AG08395 (cell line): ENCODE data around the gene MBD3L5.
"Not testable (repeated sequence)": the region's sequence is repeated elsewhere in the genome, so short reads cannot be mapped to it uniquely, and the experiment has no call there.

Source experiments
- DNase-seq: peaks from one replicate; pipeline ENCODE4 v3.0.0; 2012; ENCODE audit warnings: mixed read lengths, low spot score

Gene MBD3L5

DNA sequence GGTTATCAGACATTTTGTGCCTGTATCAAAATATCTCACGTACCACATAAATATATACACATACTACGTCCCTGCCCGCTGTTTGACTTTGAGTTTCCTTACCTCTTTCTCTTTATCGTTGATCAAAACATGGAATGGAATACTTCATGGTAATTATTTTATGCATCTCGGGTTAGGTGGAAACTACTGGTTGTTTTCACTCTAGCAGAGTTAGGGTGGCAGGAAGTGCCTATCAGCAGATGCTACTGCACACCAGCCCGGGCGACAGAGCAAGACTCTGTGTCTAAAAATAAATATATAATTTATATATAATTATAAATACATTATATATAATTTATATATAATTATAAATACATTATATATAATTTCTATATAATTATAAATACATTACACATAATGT is 22.5 kb downstream of the MBD3L5 start:
- not testable (repeated sequence) for DNase-seq

DNA sequence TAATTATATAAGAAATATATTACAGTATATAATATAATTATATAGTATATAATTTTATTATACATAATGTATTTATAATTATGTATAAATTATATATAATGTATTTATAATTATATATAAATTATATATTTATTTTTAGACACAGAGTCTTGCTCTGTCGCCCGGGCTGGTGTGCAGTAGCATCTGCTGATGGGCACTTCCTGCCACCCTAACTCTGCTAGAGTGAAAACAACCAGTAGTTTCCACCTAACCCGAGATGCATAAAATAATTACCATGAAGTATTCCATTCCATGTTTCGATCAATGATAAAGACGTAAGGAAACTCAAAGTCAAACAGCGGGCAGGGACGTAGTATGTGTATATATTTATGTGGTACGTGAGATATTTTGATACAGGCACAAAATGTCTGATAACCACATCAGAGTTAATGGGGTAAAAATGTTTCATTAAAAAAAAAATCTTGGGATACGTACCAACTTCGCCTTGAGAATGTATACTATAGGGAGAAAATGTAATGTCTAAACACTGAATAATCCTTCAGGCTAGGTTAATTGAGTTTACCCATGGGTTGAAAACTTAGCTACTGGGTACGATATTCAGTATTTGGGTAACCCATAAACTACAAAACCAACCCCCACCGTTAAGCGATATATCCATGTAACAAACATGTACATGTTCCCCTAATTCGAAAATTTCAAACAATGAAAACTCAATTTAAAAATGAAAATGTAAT is 24.4 kb downstream of the MBD3L5 start:
- not testable (repeated sequence) for DNase-seq

DNA sequence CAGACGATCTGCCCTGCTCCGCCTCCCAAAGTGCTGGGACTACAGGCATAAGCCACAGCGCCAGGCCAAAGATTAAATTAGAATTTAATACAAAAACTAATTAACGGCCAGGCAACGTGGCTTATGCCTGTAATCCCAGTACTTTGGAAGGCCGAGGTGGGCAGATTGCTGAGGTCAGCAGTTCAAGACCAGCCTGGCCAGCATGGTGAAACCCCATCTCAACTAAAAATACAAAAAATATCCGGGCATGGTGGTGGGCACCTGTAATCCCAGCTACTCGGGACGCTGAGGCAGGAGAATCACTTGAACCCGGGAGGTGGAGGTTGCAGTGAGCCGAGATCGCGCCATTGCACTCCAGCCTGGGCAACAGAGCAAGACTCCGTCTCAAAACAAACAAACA is 25.3 kb downstream of the MBD3L5 start:
- DNase-seq = not testable (repeated sequence)

DNA sequence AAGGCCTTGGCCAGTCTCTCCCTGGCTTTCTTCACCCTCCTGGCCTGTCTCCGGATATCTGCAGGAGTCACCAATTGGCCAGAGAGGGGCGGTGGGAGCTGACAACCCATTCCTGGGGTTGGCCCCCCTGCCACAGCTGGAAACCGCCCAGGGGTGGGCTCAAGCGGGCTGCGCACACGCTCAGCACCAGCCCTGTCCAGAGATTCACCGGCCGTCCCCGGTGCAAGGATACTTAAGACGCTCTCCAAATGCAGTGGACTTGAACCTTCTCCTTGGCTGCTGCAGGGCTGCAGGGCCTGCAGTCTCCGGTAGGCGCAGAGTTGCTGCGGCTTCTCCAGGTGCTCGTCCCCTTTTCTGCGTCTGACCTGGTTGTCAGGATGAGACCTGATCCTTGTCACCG is 26.0 kb downstream of the MBD3L5 start:
- not testable (repeated sequence) for DNase-seq

DNA sequence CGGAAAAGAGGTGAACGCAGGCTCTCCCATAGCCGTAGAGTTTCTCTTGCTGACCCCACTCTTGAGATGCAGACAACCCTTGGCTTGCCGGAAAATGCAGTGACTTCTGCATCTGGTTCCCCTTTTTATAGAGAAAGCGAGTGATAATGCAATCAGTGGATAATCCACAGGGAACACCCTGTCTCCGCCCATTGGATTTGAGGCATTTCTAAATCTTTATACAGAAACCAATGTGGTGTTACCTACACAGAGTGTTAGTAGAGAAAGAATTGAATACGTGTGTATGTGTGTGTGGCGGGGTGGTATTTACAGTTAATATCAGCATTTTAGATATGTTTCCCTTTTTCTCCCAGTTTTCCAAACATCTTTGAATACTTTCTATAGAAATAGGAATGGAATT is 28.2 kb downstream of the MBD3L5 start, which contains the start of gene MBD3L3:
MBD3L3 (minus strand) TSS at position 101 of the 400 bp plus-strand sequence; CDS start at position 30, 71 bp downstream.
- not testable (repeated sequence) for DNase-seq

DNA sequence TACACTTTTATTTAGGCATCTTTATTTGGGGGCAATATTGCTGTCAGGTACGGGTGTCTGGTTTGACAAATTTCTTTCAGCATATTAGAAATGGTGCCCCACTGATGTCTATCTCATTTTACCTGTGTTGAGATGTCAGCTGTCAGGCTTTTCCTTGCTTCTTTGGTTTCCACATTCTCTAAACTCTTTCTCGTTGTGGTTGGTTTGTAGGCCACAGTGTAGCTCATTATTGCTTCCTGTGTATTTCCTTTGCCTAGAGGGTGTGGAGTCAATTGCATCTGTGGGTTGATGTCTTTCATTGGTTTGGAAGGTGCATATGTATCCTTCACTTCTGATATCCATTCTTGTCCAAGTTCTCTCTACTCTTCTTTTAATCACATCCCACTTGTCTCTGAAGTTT is 29.6 kb downstream of the MBD3L5 start:
- not testable (repeated sequence) for DNase-seq

DNA sequence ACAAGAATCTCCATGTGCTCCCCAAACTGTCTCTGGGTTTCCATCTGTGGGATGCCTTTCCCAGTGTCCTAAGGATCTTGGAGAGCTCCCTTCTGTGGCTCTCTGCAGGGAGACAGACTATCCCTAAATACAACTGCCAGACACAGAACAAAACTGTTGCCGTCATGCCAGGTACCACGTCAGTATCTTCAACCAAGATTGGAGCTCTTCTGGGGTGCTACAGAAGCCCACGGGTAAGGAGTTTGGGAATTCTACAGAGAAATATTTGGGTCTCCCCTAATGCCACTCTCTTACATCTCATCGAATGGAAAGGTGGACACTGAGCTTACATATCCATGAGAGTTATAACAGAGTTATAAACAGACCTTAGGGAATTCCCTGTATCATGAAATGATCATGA is 33.0 kb downstream of the MBD3L5 start:
- no peak for DNase-seq

DNA sequence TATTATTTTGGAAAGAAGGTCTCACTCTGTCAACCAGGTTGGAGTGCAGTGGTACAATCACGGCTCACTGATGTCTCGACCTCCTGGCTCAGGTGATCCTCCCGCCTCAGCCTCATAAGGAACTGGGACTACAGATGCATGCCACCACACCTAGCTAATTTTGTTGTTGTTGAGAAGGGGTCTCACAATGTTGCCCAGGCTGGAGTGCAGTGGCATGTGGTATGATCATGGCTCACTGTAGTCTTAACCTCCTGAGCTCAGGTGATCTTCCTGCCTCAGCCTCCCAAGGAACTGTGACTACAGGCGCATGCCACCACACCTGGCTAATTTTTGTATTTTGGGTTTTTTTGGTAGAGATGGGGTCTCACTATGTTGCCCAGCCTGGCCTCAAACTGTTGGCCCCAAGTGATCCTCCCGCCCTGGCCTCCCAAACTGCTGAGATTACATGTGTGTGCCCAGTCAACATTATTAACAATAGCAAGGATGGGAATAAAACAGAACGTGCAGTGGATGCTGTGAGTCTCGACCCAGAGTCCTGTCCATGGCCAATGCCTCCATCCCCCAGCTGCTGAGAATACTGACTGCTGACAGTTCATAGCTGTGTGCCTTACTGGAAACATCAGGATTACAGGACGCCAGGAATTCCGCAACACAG is 33.5 kb downstream of the MBD3L5 start:
- DNase-seq = no peak

DNA sequence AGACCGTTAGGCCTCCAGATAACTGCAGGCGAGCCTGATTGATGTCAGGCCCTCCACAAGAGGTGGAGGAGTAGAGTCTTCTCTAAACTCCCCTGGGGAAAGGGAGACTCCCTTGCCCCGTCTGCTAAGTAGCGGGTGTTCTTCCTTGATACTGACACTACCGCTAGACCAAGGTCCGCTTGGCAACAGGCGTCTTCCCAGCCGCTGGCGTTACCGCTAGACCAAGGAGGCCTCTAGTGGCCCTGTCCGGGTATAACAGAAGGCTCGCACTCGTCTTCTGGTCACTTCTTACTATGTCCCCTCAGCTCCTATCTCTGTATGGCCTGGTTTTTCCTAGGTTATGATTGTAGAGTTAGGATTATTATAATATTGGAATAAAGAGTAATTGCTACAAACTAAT is 36.7 kb downstream of the MBD3L5 start:
- not testable (repeated sequence) for DNase-seq

DNA sequence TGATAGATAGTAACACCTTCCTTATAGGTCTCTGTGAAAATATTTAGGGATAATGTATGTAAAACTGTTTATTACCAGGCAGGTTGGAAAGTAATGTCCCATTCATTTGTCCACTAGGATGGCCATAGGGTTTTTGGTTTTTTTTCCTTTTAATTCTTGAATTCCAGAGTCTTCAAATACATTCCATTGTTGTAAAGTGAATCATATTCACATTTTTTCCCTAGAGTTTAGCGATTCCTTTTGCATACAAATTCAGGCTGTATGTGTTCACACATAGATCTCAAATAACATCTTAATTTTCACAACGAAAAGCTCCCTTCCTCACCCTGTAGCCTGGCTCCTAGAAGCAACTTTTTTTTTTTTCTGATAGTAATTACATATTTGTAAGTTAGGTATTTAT is 37.3 kb downstream of the MBD3L5 start:
- DNase-seq = no peak

DNA sequence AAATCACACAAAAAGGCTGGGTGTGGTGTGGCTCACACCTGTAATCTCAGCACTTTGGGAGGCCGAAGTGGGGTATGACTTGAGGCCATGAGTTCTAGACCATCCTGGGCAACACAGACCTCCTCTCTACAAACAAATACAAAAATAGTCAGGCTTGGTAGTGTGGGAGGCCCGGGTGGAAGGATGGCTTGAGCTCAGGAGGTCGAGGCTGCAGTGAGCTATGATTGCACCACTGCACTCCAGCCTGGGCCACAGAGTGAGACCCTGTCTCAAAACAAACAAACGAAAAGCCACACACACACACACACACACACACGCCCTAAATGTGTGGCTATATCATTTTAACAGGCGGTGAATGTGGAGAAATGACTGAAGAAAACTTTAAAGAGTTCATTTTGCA is 38.2 kb downstream of the MBD3L5 start:
- no peak for DNase-seq

DNA sequence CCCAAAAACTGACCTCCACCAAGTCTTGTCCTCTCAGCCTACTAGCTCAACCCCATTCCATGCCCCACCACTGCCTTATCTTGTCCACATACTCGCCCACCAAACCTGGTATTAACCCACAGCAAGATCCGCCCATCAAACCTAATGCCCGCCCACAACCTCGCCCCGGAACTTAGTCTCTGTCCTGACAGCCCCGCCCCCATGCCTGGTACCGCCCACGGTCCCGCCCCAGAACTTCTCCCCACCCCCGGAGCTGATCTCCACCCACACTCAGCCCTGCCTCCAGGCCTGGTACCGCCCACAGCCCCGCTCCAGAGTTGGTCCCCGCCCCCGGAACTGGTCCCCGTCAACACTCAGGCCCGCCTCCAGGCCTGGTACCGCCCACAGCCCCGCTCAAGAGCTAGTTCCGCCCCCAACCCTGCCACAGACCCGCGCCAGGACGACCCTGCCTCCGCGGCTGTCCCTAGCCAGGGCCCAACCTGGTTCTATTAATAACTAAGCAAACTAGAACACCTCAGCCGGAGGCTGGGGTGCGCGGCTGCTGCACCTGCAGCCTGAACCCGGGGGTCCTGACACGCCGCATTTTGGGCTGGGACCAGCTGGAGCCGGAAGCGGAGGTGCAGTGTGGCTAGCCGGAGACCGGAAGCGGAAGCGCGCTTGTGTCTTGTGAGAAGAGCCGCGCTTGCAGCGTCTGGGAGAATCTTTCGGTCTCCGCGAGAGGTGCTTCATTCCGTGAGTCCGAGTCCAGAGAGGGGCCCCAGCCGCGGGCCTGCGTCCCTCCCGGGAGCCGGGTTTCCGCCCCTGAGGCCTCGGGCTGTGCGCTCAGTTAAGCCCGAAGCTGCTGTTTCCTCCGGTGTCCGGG is 38.9 kb downstream of the MBD3L5 start, which contains the start of gene ZNF557:
ZNF557 (plus strand) TSS at position 662 of the 862 bp plus-strand sequence. CDS start 5,372 bp downstream, outside the sequence.
- DNase-seq = peak; percentile 98

DNA sequence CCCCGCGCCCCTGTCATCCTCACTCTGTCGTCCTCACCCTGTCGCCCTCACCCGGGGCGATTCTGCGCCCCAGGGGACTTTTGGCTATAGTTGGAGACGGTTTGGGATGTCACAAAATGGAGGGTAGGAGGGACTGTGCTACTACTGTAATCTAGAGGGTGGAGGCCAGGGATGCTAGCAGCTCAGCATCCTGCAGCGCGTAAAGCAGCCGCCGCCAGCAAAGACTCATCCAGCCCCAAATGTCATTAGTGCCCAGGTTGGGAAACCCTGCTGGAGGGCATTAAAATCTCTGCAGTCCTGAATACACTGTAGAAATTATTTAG is 39.5 kb downstream of the MBD3L5 start:
- no peak for DNase-seq

DNA sequence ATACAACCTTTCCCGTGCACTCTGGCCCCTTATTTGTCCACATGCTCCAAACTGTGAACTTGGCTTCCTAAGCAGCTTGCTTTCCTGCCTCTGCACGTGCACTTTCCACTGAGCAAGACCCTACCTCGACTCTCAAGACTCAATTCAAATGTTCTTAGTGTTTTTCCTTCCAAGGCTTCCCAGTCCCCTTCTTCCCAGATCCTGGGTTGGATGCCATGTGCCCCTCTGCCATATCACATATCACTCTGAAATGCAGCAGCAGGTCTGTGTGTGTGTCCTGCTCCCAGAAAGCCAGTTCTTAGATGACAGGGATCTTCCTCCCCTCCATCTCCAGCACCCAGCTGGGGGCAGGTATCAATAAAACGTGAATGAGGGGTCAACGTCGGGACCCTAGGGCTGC is 42.2 kb downstream of the MBD3L5 start:
- DNase-seq = no peak

DNA sequence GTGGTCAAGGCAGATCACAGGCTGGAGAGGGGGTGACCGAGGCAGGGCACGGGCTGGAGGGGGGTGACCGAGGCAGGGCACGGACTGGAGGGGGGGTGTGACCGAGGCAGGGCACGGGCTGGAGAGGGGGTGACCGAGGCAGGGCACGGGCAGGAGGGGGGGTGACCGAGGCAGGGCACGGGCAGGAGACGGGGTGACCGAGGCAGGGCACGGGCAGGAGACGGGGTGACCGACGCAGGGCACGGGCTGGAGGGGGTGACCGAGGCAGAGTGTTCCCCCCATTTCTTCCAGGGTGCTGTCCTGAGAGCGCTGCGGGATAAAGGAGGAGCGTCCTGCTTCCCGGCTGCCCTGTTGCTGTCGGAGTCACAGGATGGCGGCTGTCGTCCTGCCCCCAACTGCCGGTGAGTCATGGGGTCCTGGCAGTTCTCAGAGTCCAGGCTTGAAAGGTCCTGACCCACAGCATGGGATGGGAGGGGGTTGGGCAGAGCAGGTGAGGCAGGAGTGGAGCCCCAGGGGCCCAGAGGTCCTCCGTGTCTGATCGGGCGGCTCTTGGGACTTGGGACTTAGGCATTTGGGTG is 44.4 kb downstream of the MBD3L5 start:
- DNase-seq = no peak

DNA sequence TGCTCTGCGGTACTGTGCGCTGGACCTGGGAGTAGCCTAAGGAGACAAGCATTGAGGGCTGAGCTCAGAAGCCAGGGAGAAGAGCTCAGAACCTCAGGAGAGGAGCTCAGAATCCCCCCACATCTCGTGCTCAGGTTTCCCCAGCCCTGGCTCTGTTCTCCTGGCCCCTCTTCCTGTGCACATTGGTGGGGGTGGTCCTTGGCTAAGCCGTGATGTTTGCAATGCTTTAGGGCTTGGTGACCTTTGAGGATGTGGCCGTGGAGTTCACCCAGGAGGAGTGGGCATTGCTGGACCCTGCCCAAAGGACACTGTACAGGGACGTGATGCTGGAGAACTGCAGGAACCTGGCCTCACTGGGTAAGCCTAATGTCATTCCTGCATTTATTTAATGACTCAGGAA is 45.8 kb downstream of the MBD3L5 start:
- DNase-seq = no peak

DNA sequence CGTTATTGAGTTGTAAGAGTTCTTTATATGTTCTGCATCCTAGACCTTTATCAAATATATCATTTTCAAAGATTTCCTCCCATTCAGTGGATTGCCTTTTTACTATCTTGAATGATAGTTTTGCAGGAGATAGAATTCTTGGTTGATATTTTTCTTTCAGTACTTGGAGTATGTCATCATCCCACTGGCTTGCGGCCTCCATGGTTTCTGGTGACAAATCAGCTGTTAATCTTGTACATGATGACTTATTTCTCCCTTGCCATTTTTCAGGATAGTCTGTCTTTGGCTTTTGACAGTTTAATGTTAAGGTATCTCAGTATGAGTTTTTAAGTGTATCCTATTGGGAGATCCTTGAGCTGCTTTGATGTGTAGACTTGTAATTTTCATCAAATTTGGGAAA is 47.6 kb downstream of the MBD3L5 start:
- no peak for DNase-seq
